ENCODE results near the gene THSD4.

Gene THSD4

GRCh38 chr15:71517751-71518150 lies 402.5 kb downstream of the THSD4 start:
- DNase-seq (ENCODE audit: low spot score) = no peak
- FAIRE-seq = no peak

DNA sequence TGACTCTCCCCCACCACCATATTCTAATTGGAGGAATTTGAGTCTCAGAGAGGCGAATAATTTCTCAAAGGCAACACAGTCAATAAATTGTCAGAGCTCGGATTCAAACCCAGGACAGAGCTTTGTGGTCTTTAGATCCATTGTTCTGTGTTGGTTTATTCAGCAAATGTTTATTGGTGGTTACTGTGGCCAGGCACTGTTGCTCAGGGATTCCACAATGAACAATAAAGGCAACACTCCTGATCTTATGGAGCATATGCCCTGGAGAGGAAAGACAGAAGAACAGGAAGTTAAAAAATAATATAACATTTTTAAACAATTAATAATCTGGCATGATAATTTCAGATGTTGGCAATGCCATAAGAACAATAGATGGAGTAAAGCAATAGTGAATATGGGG lies 403.4 kb downstream of the THSD4 start:
- no peak for FAIRE-seq
- DNase-seq (ENCODE audit: low spot score) = no peak

DNA sequence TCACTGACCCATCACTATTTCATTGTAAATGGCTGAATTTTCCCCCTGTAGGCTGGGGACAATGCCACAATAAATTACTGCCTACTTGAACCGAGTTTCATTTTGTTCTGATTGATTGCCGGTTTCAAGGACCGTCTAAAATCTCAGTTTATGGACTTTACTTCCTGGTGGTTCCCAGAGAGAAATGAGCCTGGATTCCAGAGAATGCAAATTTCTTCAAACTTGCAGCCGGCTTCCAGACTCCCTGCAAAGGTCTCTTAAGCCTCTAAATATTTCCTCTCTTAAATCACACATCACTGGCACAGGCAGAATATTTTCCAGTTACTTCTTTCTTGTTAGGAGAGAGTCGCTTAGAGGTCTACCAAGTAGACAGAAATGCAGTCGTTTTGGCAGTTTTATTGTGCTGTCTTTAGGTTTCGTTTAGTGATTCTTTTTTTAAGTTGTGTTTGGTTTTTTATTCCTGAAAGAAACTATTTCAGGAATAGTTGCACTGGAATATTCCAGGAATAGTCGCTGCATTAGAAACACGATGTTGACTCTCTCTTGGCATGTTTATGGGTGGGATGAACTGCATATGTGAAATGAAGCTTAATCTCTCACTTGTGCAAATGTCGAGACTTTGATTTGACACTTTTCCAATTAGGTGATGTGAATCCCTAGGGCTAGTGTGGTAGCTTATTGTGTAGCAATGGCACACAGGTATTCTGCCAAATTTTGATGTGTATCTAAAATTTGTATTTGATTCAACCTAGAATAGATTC lies 411.0 kb downstream of the THSD4 start:
- DNase-seq (ENCODE audit: low spot score) = no peak
- no peak for FAIRE-seq

DNA sequence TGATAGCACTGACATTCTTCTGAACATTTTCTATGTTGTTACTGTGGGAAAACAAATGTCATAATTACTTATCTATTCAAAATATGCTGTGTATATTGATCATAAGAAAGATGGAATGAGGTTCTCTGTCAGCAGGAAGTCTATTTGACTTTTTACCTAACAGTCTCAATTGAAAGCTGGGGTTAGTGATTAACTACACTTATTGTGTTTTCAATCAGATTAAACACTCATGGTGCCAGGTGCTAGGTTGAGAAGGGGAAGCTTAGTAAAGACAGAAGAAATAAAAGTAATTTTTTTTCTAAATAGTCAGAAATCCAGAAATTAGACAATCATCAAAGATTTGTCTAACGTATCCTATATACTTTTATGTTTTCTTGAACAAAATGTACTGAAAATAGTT lies 414.1 kb downstream of the THSD4 start:
- no peak for FAIRE-seq
- no peak for DNase-seq (ENCODE audit: low spot score)

DNA sequence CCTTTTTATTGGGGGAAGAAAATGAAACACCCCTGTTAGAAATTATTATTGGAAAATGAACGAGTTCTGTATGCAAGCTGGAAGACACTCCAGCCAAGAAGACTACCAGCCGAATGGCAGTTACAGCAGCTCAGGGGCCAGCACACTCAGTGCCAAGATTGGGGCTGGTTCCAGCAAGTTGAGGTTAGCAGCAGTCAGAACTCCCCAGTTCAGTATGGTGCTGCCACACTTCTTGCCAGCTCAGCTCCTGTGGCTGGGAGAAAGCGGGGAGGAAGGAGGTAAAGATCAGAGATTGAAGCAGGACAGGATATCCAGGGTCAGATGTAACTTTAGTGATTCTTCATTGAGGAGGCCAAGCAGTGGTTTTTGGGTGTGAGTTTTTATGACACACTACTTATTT lies 414.8 kb downstream of the THSD4 start:
- FAIRE-seq (no peak), DNase-seq (ENCODE audit: low spot score) (no peak)

DNA sequence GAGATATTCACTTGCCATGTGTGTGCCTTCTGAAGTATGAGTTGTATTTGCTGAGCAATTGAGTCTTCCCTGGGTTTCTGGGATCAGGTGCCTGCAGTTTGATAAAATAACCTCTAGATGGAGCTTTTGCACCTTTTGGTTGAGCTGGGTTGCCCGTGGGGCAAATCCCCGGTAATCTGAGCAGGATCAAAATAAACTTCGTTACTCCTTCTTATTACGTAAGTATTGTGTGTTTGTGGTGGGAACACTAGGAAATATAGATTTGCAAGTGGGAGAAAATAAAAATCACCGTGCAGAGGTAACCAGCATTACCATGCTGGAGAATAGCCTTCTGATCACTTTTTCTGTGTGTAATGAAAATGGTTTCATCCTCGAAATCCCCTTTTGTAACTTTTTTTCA lies 417.7 kb downstream of the THSD4 start:
- FAIRE-seq (no peak), DNase-seq (ENCODE audit: low spot score) (peak; percentile 9)

DNA sequence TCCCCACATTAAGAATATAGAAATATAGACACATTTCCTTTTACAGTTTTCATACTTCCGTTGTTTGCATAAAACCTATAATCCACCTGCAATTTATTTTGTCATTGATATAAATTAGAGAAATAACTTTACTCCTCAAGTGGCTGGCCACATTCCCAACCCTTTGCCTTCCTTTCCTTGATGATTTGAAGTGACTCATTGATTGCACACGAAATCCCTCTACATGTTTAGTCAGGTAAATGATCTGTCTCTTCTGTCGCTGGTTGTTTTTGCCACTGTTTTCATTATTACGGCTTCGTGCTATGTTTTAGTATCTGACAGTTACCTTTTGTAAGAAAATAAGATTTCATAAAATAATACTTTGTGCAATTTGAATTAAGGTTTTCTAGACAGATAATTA lies 422.9 kb downstream of the THSD4 start:
- DNase-seq (ENCODE audit: low spot score) = no peak
- no peak for FAIRE-seq

DNA sequence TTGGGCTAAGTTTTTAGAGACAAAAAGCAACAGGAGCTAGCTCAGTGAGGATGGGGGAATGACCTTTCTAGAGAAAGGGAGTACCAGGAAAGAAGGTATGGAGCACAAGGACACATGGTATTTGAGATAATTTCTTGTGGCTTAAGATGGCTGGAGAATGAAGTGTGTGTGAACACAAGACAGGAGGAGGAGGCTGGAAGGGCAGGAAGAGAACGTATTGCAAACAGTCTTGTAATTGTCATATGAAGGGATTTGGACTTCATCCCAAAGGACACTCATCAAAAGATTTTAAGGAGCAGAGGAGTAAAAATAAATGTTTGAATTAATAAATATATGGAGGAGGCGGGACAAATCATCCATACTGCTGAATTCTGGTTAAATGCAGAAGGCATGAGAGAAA lies 426.5 kb downstream of the THSD4 start:
- FAIRE-seq (no peak), DNase-seq (ENCODE audit: low spot score) (no peak)

- FAIRE-seq = no peak
- DNase-seq (ENCODE audit: low spot score) = no peak
Observed at GRCh38 chr15:71542836-71543235, 427.6 kb downstream of the THSD4 start.

DNA sequence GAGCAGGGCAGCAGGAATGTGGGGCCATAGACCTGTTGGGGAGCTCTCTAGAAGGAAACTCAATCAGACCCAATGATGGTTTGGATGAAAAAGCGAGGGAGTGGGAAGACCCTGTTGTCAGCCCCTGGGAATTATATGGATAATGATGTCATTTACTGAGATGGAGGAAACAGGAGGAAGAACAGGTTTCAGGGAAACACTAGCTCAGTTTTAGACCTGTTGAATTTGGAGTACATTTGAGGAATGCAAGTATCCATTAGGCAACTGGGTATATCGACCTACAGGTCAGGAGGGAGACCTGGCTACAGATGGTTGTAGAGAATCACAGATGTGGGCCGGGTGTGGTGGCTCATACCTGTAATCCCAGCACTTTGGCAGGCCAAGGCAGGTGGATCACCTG lies 428.1 kb downstream of the THSD4 start:
- DNase-seq (ENCODE audit: low spot score) = no peak
- FAIRE-seq = no peak

DNA sequence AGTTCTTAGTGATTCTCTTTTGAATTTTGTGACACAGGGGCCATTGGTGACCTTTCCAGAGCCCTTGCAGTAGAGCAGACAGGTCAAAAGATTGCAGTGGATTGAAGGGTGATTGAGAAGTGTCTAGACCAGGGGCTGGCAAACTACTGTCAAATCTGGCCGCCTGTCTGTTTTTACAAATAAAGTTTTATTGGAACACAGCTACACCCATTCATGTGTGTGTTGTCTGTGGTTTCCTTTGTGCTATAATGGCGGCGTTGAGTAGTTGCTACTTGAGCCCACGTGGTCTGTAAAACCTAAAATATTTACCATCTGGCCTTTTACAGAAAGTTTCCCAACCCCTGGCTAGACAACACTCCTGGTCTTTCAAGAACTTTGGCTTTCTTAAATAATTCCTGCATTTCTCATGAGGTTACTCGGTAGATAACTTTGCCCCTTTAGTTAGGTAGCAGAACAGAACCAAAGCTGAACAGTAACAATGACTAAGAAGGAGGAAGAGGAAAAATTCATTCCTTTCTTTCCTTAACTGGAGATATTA lies 430.0 kb downstream of the THSD4 start:
- DNase-seq (ENCODE audit: low spot score) (no peak), FAIRE-seq (no peak)

DNA sequence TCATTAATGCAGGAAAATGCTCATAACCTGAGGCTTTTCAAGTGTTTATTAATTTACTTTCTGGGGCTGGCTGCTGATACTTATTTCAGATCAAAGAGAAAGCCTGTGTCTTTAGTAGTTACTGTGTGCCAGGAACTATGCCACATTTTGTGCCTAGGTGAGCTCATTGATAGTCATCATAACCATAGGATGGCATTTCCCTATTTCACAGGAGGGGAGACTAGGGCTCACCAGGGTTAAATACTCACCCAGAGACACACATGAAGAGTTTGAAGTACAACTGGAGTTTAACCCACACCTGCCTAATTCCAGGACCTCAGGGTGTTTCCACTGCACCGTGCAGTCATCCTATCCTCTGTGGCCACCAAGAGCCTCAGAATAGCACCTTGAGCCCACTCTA lies 430.7 kb downstream of the THSD4 start:
- DNase-seq (ENCODE audit: low spot score) (no peak), FAIRE-seq (no peak)

DNA sequence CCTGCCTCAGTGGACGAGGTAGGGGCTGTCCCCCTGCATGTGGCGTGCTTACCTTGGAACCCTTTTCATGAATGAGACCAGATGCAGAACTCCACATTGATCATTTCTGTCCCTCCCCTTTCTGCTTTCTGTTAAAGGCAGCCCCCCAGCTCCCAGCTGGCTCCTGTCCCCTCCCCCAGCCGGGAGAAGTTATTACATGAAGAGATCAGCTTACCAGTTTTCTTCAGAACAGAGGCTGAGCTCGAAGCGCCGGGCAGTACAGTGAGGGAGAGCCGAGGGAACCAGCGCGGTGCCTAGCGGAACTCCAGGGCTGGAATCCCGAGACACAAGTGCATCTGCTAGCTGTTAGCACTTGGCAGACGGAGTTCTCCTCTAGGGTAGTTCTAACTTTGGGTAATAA lies 431.7 kb downstream of the THSD4 start:
- FAIRE-seq (no peak), DNase-seq (ENCODE audit: low spot score) (no peak)

- FAIRE-seq = no peak
- DNase-seq (ENCODE audit: low spot score) = no peak
Observed at GRCh38 chr15:71548401-71548807, 433.1 kb downstream of the THSD4 start.

GRCh38 chr15:71549091-71549490 lies 433.8 kb downstream of the THSD4 start:
- DNase-seq (ENCODE audit: low spot score) = no peak
- no peak for FAIRE-seq

- no peak for DNase-seq (ENCODE audit: low spot score)
Observed at GRCh38 chr15:71549697-71550096, 434.4 kb downstream of the THSD4 start.

DNA sequence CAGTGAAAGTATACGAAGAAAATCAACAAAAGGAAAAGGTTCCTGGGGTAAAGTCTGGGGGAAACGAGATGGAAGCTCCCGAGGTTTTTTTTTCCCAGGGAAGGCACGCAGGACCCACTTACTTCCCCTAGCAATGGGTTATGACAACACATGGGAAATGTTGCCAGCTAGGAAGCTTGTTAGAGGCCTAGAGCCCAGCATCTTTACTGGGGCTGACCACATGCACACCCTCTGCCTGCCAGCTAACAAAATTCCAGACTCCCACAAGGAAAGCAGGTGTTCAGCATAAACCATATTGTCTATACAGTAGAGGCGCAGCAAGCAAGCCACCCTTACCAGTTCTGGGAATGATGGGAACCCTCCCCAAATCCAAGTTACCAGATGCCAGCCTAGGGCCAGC lies 436.3 kb downstream of the THSD4 start:
- no peak for DNase-seq (ENCODE audit: low spot score)
- no peak for FAIRE-seq

More at GRCh38 chr15:71549697-71550096, 434.4 kb downstream of the THSD4 start:
- FAIRE-seq = no peak

DNA sequence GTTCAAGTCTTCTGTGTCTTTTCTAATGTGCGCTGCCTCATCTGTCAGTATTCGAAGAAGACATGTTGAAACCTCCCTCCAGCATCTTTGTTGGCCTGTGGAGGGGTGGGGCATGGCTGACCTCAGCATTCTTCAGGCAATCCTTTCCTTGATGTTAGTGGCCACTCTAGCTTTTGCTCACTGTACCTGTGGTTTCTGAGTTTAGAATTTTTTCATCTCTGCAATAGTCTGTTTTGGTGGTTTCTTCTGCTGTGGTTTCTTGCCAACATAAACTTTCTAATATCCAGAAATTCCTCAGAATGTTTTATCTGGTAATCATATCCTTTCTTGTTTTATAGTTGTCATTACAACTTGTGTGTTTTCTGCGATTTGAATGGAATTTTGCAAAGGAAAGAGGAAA lies 443.8 kb downstream of the THSD4 start:
- no peak for FAIRE-seq
- DNase-seq (ENCODE audit: low spot score) = peak; percentile 28

- FAIRE-seq (peak; percentile 20), DNase-seq (ENCODE audit: low spot score) (no peak)
Observed at GRCh38 chr15:71559616-71560015, 444.3 kb downstream of the THSD4 start.

- no peak for DNase-seq (ENCODE audit: low spot score)
- FAIRE-seq = no peak
Observed at GRCh38 chr15:71562251-71562650, 447.0 kb downstream of the THSD4 start.

GRCh38 chr15:71564217-71564616 lies 448.9 kb downstream of the THSD4 start:
- FAIRE-seq (no peak), DNase-seq (ENCODE audit: low spot score) (no peak)

GRCh38 chr15:71565006-71565405 lies 449.7 kb downstream of the THSD4 start:
- no peak for FAIRE-seq
- no peak for DNase-seq (ENCODE audit: low spot score)

DNA sequence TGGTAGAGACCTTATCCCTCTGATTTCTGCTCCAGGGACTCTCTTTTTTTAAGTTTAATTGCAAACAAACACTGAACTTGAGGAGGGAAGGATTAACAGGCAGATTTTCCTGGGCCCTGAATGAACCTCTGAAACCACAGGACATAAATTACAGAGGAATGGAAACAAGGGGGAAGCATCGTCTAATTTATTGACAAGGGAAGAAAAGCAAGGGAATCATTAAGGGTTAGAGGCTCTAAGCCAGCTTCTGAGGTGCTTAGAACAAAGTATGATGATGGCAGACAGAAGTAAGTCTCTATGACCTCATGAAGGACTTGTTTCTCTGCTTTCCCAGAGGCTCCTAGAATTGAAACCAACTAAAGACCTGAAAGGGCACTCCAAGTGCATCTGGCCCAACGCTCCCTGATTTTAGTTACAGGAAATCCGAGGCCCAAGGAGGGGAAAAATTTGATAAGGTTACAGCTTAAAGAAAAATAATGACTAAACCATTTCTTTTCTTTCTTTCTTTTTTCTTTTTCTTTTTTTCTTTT lies 450.4 kb downstream of the THSD4 start:
- FAIRE-seq (no peak), DNase-seq (ENCODE audit: low spot score) (no peak)

All from RCC 7860 (cell line).